HCT116 (cell line): ENCODE measurements around the gene SEC31A. TPM values are rescaled to one million over a fixed set of nuclear protein-coding genes. Genes with fewer than 3 reads are reported as not detected.

ENCODE experiments used
- ATAC-seq: fragments of 200-7000 bp; cut with Tn5 transposase; 2 replicates; pipeline ENCODE4 v1.9.1; 2020; ENCODE audit warnings: mild to moderate bottlenecking, moderate library complexity
- BruUV-seq: library from RNA; stranded (reverse); fragments of 400-500 nt; replicated peaks from 2 replicates; lab custom pipeline; 2021; lab: Mats Ljungman, UMichigan
- CTCF ChIA-PET: fragments of 300-600 bp; sonication (Branson Sonifier 250); formaldehyde crosslinking; loops from one replicate; lab custom pipeline; 2021; ENCODE audit warnings: antibody characterized with exemption; lab: Charles Lee
- POLR2A ChIA-PET: fragments of 300-600, 350-600 bp; sonication (Branson Sonifier 250); formaldehyde crosslinking; loops from one replicate; lab custom pipeline; 2021; ENCODE audit warnings: antibody characterized with exemption; lab: Charles Lee
- RAD21 ChIA-PET, 2 experiments: fragments of 300-600 bp; sonication (Branson Sonifier 250); formaldehyde crosslinking; loops; one replicate each; lab custom pipeline; 2023; ENCODE audit warnings: low total read pairs in 2 of 2; ENCODE audit not compliant: uncharacterized antibody in 2 of 2, unreplicated experiment in 2 of 2, low non-redundant PET in 1 of 2; lab: Charles Lee
- DNase-seq: peaks from one replicate; pipeline ENCODE4 v3.0.0-alpha.2; 2010; ENCODE audit warnings: low read depth, low spot score
- H2AFZ ChIP-seq: fragments of 200-600 bp; shearing (Covaris generic), sonication (generic); 2 replicates; pipeline ENCODE4 v1.6.1; 2017; ENCODE audit warnings: low read depth, mixed run types, mixed read lengths, antibody characterized with exemption, low read length; ENCODE audit not compliant: poor library complexity, severe bottlenecking
- H3K27ac ChIP-seq: 2 replicates; pipeline ENCODE4 v1.5.1; 2012; ENCODE audit warnings: low read depth, low read length
- H3K27me3 ChIP-seq: fragments of 200-600 bp; sonication (generic); 2 replicates; pipeline ENCODE4 v1.6.1; 2016; ENCODE audit warnings: mixed run types, low read length, mixed read lengths; ENCODE audit not compliant: insufficient read depth
- H3K36me3 ChIP-seq, 2 experiments: fragments of 200-500 bp in 1 of 2; fragments of 200-600 bp in 1 of 2; sonication (Bioruptor generic) in 1 of 2; sonication (generic) in 1 of 2; 2 replicates each; pipeline versions ENCODE4 v1.5.1 to v1.6.1; 2014 to 2016; ENCODE audit warnings: low read length in 2 of 2, inconsistent platforms in 1 of 2, mixed read lengths in 1 of 2, mixed run types in 1 of 2; ENCODE audit not compliant: insufficient read depth in 2 of 2, control insufficient read depth in 1 of 2
- H3K4me1 ChIP-seq, 2 experiments: fragments of 200-600 bp in 1 of 2; sonication (generic) in 1 of 2; 2 replicates each; pipeline versions ENCODE4 v1.5.1 to v1.6.1; 2012 to 2017; ENCODE audit warnings: low read length in 2 of 2, inconsistent platforms in 1 of 2, mild to moderate bottlenecking in 1 of 2, mixed read lengths in 1 of 2, mixed run types in 1 of 2, moderate library complexity in 1 of 2; ENCODE audit not compliant: insufficient read depth in 2 of 2, control insufficient read depth in 1 of 2
- H3K4me2 ChIP-seq: fragments of 200-600 bp; sonication (generic); 2 replicates; pipeline ENCODE4 v1.6.1; 2017; ENCODE audit warnings: mixed run types, low read length, mixed read lengths
- H3K4me3 ChIP-seq, 2 experiments: fragments of 200-600 bp in 1 of 2; sonication (generic) in 1 of 2; replicated peaks in 1 of 2; 2 replicates each; pipeline ENCODE4 v1.5.1; 2011 to 2016; ENCODE audit warnings: low read length in 2 of 2, control low read depth in 1 of 2, low read depth in 1 of 2, mild to moderate bottlenecking in 1 of 2, mixed read lengths in 1 of 2, mixed run types in 1 of 2
- H3K79me2 ChIP-seq: fragments of 200-600 bp; sonication (generic); 2 replicates; pipeline ENCODE4 v1.6.1; 2017; ENCODE audit warnings: mild to moderate bottlenecking, mixed run types, low read length, moderate library complexity, mixed read lengths; ENCODE audit not compliant: insufficient read depth
- H3K9ac ChIP-seq: fragments of 200-600 bp; sonication (generic); 2 replicates; pipeline ENCODE4 v1.6.1; 2016; ENCODE audit warnings: low read length, mixed read lengths
- H3K9me2 ChIP-seq: fragments of 200-600 bp; sonication (generic), shearing (Covaris generic); 2 replicates; pipeline ENCODE4 v1.6.1; 2017; ENCODE audit warnings: mixed run types, mild to moderate bottlenecking, moderate library complexity; ENCODE audit not compliant: insufficient read depth
- H3K9me3 ChIP-seq, 2 experiments: fragments of 200-500 bp in 1 of 2; fragments of 200-600 bp in 1 of 2; sonication (Bioruptor generic) in 1 of 2; sonication (generic) in 1 of 2; 2 replicates each; pipeline ENCODE4 v1.6.1; 2014 to 2017; ENCODE audit warnings: low read length in 2 of 2, mixed read lengths in 2 of 2, inconsistent platforms in 1 of 2, low read depth in 1 of 2, mild to moderate bottlenecking in 1 of 2, mixed run types in 1 of 2, moderate library complexity in 1 of 2; ENCODE audit not compliant: control insufficient read depth in 1 of 2, insufficient read depth in 1 of 2
- H4K20me1 ChIP-seq: fragments of 200-600 bp; sonication (generic), shearing (Covaris generic); 2 replicates; pipeline ENCODE4 v1.6.1; 2017; ENCODE audit warnings: mixed run types, mild to moderate bottlenecking, moderate library complexity; ENCODE audit not compliant: insufficient read depth
- CBX3 ChIP-seq: IDR thresholded peaks from 2 replicates; pipeline ENCODE4 v1.6.1; 2012; ENCODE audit warnings: low read depth
- ELF1 ChIP-seq: IDR thresholded peaks from 2 replicates; pipeline ENCODE4 v1.6.1; 2012; ENCODE audit warnings: low read depth, borderline replicate concordance
- EZH2 ChIP-seq: fragments of 200-600 bp; sonication (generic); IDR thresholded peaks from 2 replicates; pipeline ENCODE4 v1.6.1; 2017; ENCODE audit warnings: antibody characterized with exemption, mixed run types
- POLR2AphosphoS5 ChIP-seq: IDR thresholded peaks from 2 replicates; pipeline ENCODE4 v1.6.1; 2011; ENCODE audit warnings: mild to moderate bottlenecking, low read depth, low read length, moderate library complexity
- TCF7L2 ChIP-seq: IDR thresholded peaks from 2 replicates; pipeline ENCODE4 v1.7.0; 2011; ENCODE audit warnings: borderline replicate concordance, inconsistent platforms; ENCODE audit not compliant: insufficient read depth, insufficient read length; ENCODE audit errors: extremely low read depth
- intact Hi-C: fragments of 100-400 bp; cut with micrococcal nuclease; formaldehyde crosslinking; loops from 2 replicates; pipeline ENCODE4 v1.10.0; 2022
- total RNA-seq: library from RNA; stranded (reverse); gene quantifications from one replicate; pipeline ENCODE4 v1.2.1, GENCODE V29; 2021; ENCODE audit not compliant: unreplicated experiment
- TF ChIP-seq, protein P1 (sequence below): IDR thresholded peaks from 2 replicates; pipeline ENCODE4 v1.6.1; 2012; ENCODE audit warnings: low read depth

The SEC31A gene
- total RNA-seq, 1 experiment from 2014 or later: 78.5 TPM

DNA sequence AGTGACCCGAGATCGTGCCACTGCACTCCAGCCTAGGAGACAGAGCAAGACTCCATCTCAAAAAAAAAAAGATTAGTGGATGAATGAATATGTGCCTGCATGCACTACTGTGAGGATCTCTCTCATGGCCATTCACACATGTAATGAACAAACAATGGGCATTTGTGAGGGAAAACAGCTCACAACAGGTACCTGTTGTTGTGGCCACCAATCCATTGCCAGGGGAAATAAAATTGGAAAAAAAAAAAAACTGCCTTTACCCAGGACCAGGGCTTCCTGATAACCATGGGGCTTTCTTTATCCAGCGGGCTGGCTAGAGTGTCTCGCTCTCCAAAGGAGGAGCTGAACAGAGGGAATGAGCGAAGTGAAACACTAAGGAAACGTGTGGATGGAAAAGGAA lies 99.8 kb downstream of the SEC31A start:
- no peak overlapping the region for H2AFZ ChIP-seq
- H3K4me2 ChIP-seq: no peak overlapping the region
- DNase-seq (no peak), ATAC-seq (no peak)
- RAD21 ChIA-PET: no interaction called here
- CTCF ChIA-PET: no interaction called here
- H3K9me2 ChIP-seq: no peaks in the 10 kb centered on the region
- no peak overlapping the region for H3K27ac ChIP-seq
- H3K4me1 ChIP-seq: peaks cover 12 to 20% of the 10 kb centered on the region in 2 experiments
- no peaks in the 10 kb centered on the region for H3K9me3 ChIP-seq
- no TSS peak for BruUV-seq
- peaks cover 5% of the 10 kb centered on the region; the same call in 1 of the 2 replicates for H3K79me2 ChIP-seq
- 0 out of 4 replicates have a peak, but pooled peaks cover 0 to 5% of the 10 kb centered on the region in 2 experiments for H3K36me3 ChIP-seq
- TF ChIP-seq TCF7L2 (no peak), EZH2 (no peak), ELF1 (no peak), CBX3 (no peak), POLR2AphosphoS5 (no peak)
- TF ChIP-seq, protein P1, sequence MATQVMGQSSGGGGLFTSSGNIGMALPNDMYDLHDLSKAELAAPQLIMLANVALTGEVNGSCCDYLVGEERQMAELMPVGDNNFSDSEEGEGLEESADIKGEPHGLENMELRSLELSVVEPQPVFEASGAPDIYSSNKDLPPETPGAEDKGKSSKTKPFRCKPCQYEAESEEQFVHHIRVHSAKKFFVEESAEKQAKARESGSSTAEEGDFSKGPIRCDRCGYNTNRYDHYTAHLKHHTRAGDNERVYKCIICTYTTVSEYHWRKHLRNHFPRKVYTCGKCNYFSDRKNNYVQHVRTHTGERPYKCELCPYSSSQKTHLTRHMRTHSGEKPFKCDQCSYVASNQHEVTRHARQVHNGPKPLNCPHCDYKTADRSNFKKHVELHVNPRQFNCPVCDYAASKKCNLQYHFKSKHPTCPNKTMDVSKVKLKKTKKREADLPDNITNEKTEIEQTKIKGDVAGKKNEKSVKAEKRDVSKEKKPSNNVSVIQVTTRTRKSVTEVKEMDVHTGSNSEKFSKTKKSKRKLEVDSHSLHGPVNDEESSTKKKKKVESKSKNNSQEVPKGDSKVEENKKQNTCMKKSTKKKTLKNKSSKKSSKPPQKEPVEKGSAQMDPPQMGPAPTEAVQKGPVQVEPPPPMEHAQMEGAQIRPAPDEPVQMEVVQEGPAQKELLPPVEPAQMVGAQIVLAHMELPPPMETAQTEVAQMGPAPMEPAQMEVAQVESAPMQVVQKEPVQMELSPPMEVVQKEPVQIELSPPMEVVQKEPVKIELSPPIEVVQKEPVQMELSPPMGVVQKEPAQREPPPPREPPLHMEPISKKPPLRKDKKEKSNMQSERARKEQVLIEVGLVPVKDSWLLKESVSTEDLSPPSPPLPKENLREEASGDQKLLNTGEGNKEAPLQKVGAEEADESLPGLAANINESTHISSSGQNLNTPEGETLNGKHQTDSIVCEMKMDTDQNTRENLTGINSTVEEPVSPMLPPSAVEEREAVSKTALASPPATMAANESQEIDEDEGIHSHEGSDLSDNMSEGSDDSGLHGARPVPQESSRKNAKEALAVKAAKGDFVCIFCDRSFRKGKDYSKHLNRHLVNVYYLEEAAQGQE: no peak
- TF ChIP-seq, all 23 proteins: peak for 0
- Histone ChIP-seq H3K9ac (no peak overlapping the region), H4K20me1 (no peaks in the 10 kb centered on the region), H3K27me3 (no peaks in the 10 kb centered on the region), H3K4me3 (no peak overlapping the region)
- intact Hi-C loops: no loop called here
- POLR2A ChIA-PET: no interaction called here
